SK-N-SH treated with all-trans-retinoic acid at 6 μM for 48 hours (cell line): Measurements from ENCODE around the gene ERVW-1.

ENCODE experiments used
- ESRRG ChIP-seq: fragments of 250-450 bp; sonication (Bioruptor Pico); IDR thresholded peaks from 2 replicates; pipeline ENCODE4 v1.6.1; 2021; ENCODE audit warnings: mild to moderate bottlenecking
- GLIS3 ChIP-seq: fragments of 250-450 bp; sonication (Bioruptor Pico); IDR thresholded peaks from 2 replicates; pipeline ENCODE4 v1.5.0; 2020; ENCODE audit warnings: mild to moderate bottlenecking, moderate library complexity
- ISL1 ChIP-seq: fragments of 250-450 bp; sonication (Bioruptor Pico); IDR thresholded peaks from 2 replicates; pipeline ENCODE4 v2.1.2; 2022; ENCODE audit warnings: mild to moderate bottlenecking, moderate library complexity
- SNAI2 ChIP-seq: fragments of 250-450 bp; sonication (Bioruptor Pico); IDR thresholded peaks from 2 replicates; pipeline ENCODE4 v1.5.0; 2020; ENCODE audit warnings: mild to moderate bottlenecking, moderate library complexity
- ZC3H10 ChIP-seq: fragments of 250-450 bp; sonication (Bioruptor Pico); IDR thresholded peaks from 2 replicates; pipeline ENCODE4 v1.5.1; 2021; ENCODE audit warnings: mild to moderate bottlenecking, moderate library complexity
- ZFP30 ChIP-seq: fragments of 450-650 bp; formaldehyde crosslinking; IDR thresholded peaks from 2 replicates; pipeline ENCODE4 v1.5.0; 2022; ENCODE audit warnings: mild to moderate bottlenecking, moderate library complexity
- TF ChIP-seq, protein P1 (sequence below): fragments of 250-450 bp; sonication (Bioruptor Pico); IDR thresholded peaks from 2 replicates; pipeline ENCODE4 v1.5.1; 2020; ENCODE audit warnings: low read depth, mild to moderate bottlenecking, moderate library complexity
- TF ChIP-seq, protein P2 (sequence below): fragments of 250-450 bp; sonication (Bioruptor Pico); IDR thresholded peaks from 2 replicates; pipeline ENCODE4 v1.5.0; 2020; ENCODE audit warnings: mild to moderate bottlenecking, moderate library complexity
- TF ChIP-seq, protein P3 (sequence below): fragments of 250-450 bp; sonication (Bioruptor Pico); IDR thresholded peaks from 2 replicates; pipeline ENCODE4 v1.8.0; 2020; ENCODE audit warnings: mild to moderate bottlenecking, moderate library complexity, borderline replicate concordance

DNA sequence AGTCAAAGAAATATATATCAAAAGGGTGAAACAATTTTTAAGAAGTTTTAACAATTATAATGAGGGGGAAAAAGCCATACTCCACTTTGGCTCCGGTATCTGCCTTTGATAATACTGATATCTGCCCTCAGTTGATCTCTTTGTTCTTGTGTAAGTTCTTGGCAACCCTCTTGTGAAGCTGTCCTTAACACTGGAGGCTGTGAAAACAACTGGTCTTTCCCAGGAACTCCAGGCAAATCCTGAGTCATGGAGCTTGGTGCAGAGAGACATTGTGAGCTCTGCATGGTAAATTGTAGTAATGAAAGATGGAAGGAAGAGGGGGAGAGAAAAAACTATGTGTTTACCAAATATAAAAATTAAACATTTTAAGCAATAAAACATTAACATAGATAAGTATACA lies 11.9 kb upstream of the ERVW-1 start:
- TF ChIP-seq ISL1 (no peak), SNAI2 (CRISPR knock-in tag) (no peak), GLIS3 (CRISPR knock-in tag) (no peak), ZC3H10 (CRISPR knock-in tag) (no peak), ESRRG (CRISPR knock-in tag) (no peak), ZFP30 (CRISPR knock-in tag) (no peak)
- TF ChIP-seq, protein P1, sequence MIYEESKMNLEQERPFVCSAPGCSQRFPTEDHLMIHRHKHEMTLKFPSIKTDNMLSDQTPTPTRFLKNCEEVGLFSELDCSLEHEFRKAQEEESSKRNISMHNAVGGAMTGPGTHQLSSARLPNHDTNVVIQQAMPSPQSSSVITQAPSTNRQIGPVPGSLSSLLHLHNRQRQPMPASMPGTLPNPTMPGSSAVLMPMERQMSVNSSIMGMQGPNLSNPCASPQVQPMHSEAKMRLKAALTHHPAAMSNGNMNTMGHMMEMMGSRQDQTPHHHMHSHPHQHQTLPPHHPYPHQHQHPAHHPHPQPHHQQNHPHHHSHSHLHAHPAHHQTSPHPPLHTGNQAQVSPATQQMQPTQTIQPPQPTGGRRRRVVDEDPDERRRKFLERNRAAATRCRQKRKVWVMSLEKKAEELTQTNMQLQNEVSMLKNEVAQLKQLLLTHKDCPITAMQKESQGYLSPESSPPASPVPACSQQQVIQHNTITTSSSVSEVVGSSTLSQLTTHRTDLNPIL (CRISPR knock-in tag), result no peak
- TF ChIP-seq, protein P2, sequence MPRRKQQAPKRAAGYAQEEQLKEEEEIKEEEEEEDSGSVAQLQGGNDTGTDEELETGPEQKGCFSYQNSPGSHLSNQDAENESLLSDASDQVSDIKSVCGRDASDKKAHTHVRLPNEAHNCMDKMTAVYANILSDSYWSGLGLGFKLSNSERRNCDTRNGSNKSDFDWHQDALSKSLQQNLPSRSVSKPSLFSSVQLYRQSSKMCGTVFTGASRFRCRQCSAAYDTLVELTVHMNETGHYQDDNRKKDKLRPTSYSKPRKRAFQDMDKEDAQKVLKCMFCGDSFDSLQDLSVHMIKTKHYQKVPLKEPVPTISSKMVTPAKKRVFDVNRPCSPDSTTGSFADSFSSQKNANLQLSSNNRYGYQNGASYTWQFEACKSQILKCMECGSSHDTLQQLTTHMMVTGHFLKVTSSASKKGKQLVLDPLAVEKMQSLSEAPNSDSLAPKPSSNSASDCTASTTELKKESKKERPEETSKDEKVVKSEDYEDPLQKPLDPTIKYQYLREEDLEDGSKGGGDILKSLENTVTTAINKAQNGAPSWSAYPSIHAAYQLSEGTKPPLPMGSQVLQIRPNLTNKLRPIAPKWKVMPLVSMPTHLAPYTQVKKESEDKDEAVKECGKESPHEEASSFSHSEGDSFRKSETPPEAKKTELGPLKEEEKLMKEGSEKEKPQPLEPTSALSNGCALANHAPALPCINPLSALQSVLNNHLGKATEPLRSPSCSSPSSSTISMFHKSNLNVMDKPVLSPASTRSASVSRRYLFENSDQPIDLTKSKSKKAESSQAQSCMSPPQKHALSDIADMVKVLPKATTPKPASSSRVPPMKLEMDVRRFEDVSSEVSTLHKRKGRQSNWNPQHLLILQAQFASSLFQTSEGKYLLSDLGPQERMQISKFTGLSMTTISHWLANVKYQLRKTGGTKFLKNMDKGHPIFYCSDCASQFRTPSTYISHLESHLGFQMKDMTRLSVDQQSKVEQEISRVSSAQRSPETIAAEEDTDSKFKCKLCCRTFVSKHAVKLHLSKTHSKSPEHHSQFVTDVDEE (CRISPR knock-in tag), result no peak
- TF ChIP-seq, protein P3, sequence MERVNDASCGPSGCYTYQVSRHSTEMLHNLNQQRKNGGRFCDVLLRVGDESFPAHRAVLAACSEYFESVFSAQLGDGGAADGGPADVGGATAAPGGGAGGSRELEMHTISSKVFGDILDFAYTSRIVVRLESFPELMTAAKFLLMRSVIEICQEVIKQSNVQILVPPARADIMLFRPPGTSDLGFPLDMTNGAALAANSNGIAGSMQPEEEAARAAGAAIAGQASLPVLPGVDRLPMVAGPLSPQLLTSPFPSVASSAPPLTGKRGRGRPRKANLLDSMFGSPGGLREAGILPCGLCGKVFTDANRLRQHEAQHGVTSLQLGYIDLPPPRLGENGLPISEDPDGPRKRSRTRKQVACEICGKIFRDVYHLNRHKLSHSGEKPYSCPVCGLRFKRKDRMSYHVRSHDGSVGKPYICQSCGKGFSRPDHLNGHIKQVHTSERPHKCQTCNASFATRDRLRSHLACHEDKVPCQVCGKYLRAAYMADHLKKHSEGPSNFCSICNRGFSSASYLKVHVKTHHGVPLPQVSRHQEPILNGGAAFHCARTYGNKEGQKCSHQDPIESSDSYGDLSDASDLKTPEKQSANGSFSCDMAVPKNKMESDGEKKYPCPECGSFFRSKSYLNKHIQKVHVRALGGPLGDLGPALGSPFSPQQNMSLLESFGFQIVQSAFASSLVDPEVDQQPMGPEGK, result no peak
